NK-92 treated with Interleukin-12 subunit alpha and Interleukin-12 subunit beta, amount 100 ng/mL, for 24 hours (cell line): Measurements from ENCODE around the gene CTAGE4.
"Not testable (repeated sequence)": the region's sequence is repeated elsewhere in the genome, so short reads cannot be mapped to it uniquely, and the experiment has no call there.

Experiments
- DNase-seq: peaks from one replicate; lab custom pipeline; 2025; lab: John Stamatoyannopoulos, UW

The CTAGE4 gene

GRCh38 chr7:144183166-144183565 is at the start of gene CTAGE4:
Gene CTAGE4 (plus strand): TSS chr7:144183466. CDS start chr7:144183504, 38 bp downstream.
- DNase-seq, result not testable (repeated sequence)

- DNase-seq, result no peak
Observed at GRCh38 chr7:144134116-144134515, 49.1 kb upstream of the CTAGE4 start.

GRCh38 chr7:144137501-144137900 is 45.8 kb upstream of the CTAGE4 start:
- DNase-seq, result no peak

GRCh38 chr7:144142187-144142586 is 41.1 kb upstream of the CTAGE4 start:
- no peak for DNase-seq

- no peak for DNase-seq
Observed at GRCh38 chr7:144144426-144144825, 38.8 kb upstream of the CTAGE4 start.

GRCh38 chr7:144148224-144148827 is 34.9 kb upstream of the CTAGE4 start:
- no peak for DNase-seq

GRCh38 chr7:144158861-144159260 is 24.4 kb upstream of the CTAGE4 start:
- no peak for DNase-seq

GRCh38 chr7:144164784-144165183 is 18.5 kb upstream of the CTAGE4 start:
- DNase-seq, result no peak

GRCh38 chr7:144171594-144172350 is 11.5 kb upstream of the CTAGE4 start:
- not testable (repeated sequence) for DNase-seq

- no peak for DNase-seq
Observed at GRCh38 chr7:144174613-144175012, 8.7 kb upstream of the CTAGE4 start.

- DNase-seq, result not testable (repeated sequence)
Observed at GRCh38 chr7:144178380-144179164, 4.7 kb upstream of the CTAGE4 start.

- not testable (repeated sequence) for DNase-seq
Observed at GRCh38 chr7:144179165-144179479, 4.1 kb upstream of the CTAGE4 start.

- not testable (repeated sequence) for DNase-seq
Observed at GRCh38 chr7:144187848-144188247, 4.6 kb downstream of the CTAGE4 start.

- DNase-seq, result not testable (repeated sequence)
Observed at GRCh38 chr7:144188578-144189171, 5.4 kb downstream of the CTAGE4 start.

GRCh38 chr7:144193782-144194181 is 10.5 kb downstream of the CTAGE4 start:
- DNase-seq, result not testable (repeated sequence)

GRCh38 chr7:144194453-144194852 is 11.2 kb downstream of the CTAGE4 start:
- not testable (repeated sequence) for DNase-seq

- not testable (repeated sequence) for DNase-seq
Observed at GRCh38 chr7:144195212-144195872, 12.1 kb downstream of the CTAGE4 start, which contains the start of gene ARHGEF35. Gene ARHGEF35 (minus strand): TSS chr7:144195833. CDS start chr7:144188383, 7,450 bp downstream.

GRCh38 chr7:144198934-144199333 is 15.7 kb downstream of the CTAGE4 start:
- DNase-seq, result not testable (repeated sequence)

- not testable (repeated sequence) for DNase-seq
Observed at GRCh38 chr7:144201978-144202377, 18.7 kb downstream of the CTAGE4 start.

GRCh38 chr7:144203086-144203485 is 19.8 kb downstream of the CTAGE4 start:
- DNase-seq, result not testable (repeated sequence)

- DNase-seq, result not testable (repeated sequence)
Observed at GRCh38 chr7:144205306-144205705, 22.0 kb downstream of the CTAGE4 start.

GRCh38 chr7:144217200-144217599 is 33.9 kb downstream of the CTAGE4 start:
- not testable (repeated sequence) for DNase-seq
